Measurements from ENCODE around the gene SUCLA2. TPM values are rescaled to one million over a fixed set of nuclear protein-coding genes. Genes with fewer than 3 reads are reported as not detected.

SUCLA2 gene
- total RNA-seq, 2 experiments from 2014 or later = 18.7 to 21.4 TPM

GRCh38 chr13:48042894-48043293, 41.8 kb upstream of the SUCLA2 start:
- Mint-ChIP-seq H3K27me3 (no peaks in the 10 kb centered on the region), H3K36me3 (ENCODE audit: low read depth) (peaks cover 56% of the 10 kb centered on the region), H3K4me1 (ENCODE audit: low read depth) (peaks cover 33% of the 10 kb centered on the region), H3K4me3 (no peak overlapping the region), H3K27ac (peak overlapping the region; percentile 70), H3K9me3 (no peaks in the 10 kb centered on the region)
- CTCF ChIA-PET = interaction anchor here (1.2 kb wide), 1 partner anchor 52 kb away, joined by 3 read pairs; the partner anchor contains the start of gene MED4
- no peak for TF ChIP-seq CTCF (IDR thresholded peaks at IDR 0.05)
- Histone ChIP-seq H3K4me1 (ENCODE audit: insufficient read depth, low read length) (peaks cover 19% of the 10 kb centered on the region), H3K36me3 (ENCODE audit: insufficient read depth, low read length) (peaks cover 14% of the 10 kb centered on the region), H3K4me3 (ENCODE audit: low read length) (no peak overlapping the region), H3K27me3 (ENCODE audit: control insufficient read depth in 1 of 2, insufficient read depth in 2 of 2, low read length in 2 of 2) (no peaks in the 10 kb centered on the region), H3K27ac (ENCODE audit: low read depth in 1 of 2, low read length in 2 of 2) (no peak overlapping the region), H3K9me3 (ENCODE audit: control insufficient read depth in 1 of 2, insufficient read depth in 1 of 2, low read length in 2 of 2) (no peaks in the 10 kb centered on the region)
- DNase-seq (no peak), ATAC-seq (ENCODE audit: poor library complexity) (no peak)
- intact Hi-C loops (cut with DNase I, micrococcal nuclease) = loop anchor here in 1 of 2 experiments (5.0 kb wide), 1 partner anchor 1404 kb away; no protein-coding TSS in a partner anchor
- POLR2A ChIA-PET = no interaction called here

- Mint-ChIP-seq H3K27ac (no peak overlapping the region), H3K4me1 (ENCODE audit: low read depth) (peaks cover 47% of the 10 kb centered on the region), H3K27me3 (no peaks in the 10 kb centered on the region), H3K4me3 (no peak overlapping the region), H3K9me3 (no peaks in the 10 kb centered on the region), H3K36me3 (ENCODE audit: low read depth) (peaks cover 54% of the 10 kb centered on the region)
- ChIA-PET CTCF (interaction anchor here (0.8 kb wide), 1 partner anchor 54 kb away, joined by 3 read pairs; the partner anchor contains the start of gene MED4), POLR2A (no interaction called here)
- H3K27me3 ChIP-seq (ENCODE audit: control insufficient read depth in 1 of 2, insufficient read depth in 2 of 2, low read length in 2 of 2) = no peaks in the 10 kb centered on the region
- H3K36me3 ChIP-seq (ENCODE audit: insufficient read depth, low read length) = peaks cover 13% of the 10 kb centered on the region
- H3K4me3 ChIP-seq (ENCODE audit: low read length) = no peak overlapping the region
- TF ChIP-seq CTCF (IDR thresholded peaks at IDR 0.05) = no peak
- intact Hi-C loops (cut with DNase I, micrococcal nuclease) = loop anchor here in 1 of 2 experiments (5.0 kb wide), 1 partner anchor 1406 kb away; no protein-coding TSS in a partner anchor
- no peaks in the 10 kb centered on the region for H3K9me3 ChIP-seq (ENCODE audit: control insufficient read depth in 1 of 2, insufficient read depth in 1 of 2, low read length in 2 of 2)
- DNase-seq = no peak
- no peak for ATAC-seq (ENCODE audit: poor library complexity)
- H3K4me1 ChIP-seq (ENCODE audit: insufficient read depth, low read length) = peaks cover 27% of the 10 kb centered on the region
- no peak overlapping the region for H3K27ac ChIP-seq (ENCODE audit: low read depth in 1 of 2, low read length in 2 of 2)
These were observed 39.8 kb upstream of the SUCLA2 start for GRCh38 chr13:48040896-48041295.

GRCh38 chr13:48040049-48040448, 39.0 kb upstream of the SUCLA2 start:
- Mint-ChIP-seq H3K9me3 (no peaks in the 10 kb centered on the region), H3K4me1 (ENCODE audit: low read depth) (peaks cover 47% of the 10 kb centered on the region), H3K4me3 (peak overlapping the region; percentile 65), H3K27ac (no peak overlapping the region), H3K27me3 (no peaks in the 10 kb centered on the region), H3K36me3 (ENCODE audit: low read depth) (peaks cover 52% of the 10 kb centered on the region)
- POLR2A ChIA-PET = interaction anchor here (3.0 kb wide), 1 partner anchor 39 kb away, joined by 12 read pairs; the partner anchor contains the start of gene SUCLA2
- TF ChIP-seq CTCF (IDR thresholded peaks at IDR 0.05) = no peak
- H3K27me3 ChIP-seq (ENCODE audit: control insufficient read depth in 1 of 2, insufficient read depth in 2 of 2, low read length in 2 of 2) = no peaks in the 10 kb centered on the region
- H3K4me1 ChIP-seq (ENCODE audit: insufficient read depth, low read length) = peaks cover 27% of the 10 kb centered on the region
- H3K9me3 ChIP-seq (ENCODE audit: control insufficient read depth in 1 of 2, insufficient read depth in 1 of 2, low read length in 2 of 2) = no peaks in the 10 kb centered on the region
- CTCF ChIA-PET = interaction anchor here (0.8 kb wide), 1 partner anchor 55 kb away, joined by 3 read pairs; the partner anchor contains the start of gene MED4
- no peak overlapping the region for H3K4me3 ChIP-seq (ENCODE audit: low read length)
- intact Hi-C loops (cut with DNase I, micrococcal nuclease) = loop anchor here in 1 of 2 experiments (5.0 kb wide), 1 partner anchor 1407 kb away; no protein-coding TSS in a partner anchor
- H3K27ac ChIP-seq (ENCODE audit: low read depth in 1 of 2, low read length in 2 of 2) = no peak overlapping the region
- DNase-seq = no peak
- H3K36me3 ChIP-seq (ENCODE audit: insufficient read depth, low read length) = peaks cover 13% of the 10 kb centered on the region
- no peak for ATAC-seq (ENCODE audit: poor library complexity)
